LNCAP (cell line): ENCODE measurements around the gene PCMTD2.

Experiments
- TF ChIP-seq, protein P1 (sequence below): fragments of 450-650 bp; IDR thresholded peaks from 2 replicates; pipeline ENCODE4 v1.5.1; 2017; ENCODE audit warnings: mild to moderate bottlenecking

The PCMTD2 gene

DNA sequence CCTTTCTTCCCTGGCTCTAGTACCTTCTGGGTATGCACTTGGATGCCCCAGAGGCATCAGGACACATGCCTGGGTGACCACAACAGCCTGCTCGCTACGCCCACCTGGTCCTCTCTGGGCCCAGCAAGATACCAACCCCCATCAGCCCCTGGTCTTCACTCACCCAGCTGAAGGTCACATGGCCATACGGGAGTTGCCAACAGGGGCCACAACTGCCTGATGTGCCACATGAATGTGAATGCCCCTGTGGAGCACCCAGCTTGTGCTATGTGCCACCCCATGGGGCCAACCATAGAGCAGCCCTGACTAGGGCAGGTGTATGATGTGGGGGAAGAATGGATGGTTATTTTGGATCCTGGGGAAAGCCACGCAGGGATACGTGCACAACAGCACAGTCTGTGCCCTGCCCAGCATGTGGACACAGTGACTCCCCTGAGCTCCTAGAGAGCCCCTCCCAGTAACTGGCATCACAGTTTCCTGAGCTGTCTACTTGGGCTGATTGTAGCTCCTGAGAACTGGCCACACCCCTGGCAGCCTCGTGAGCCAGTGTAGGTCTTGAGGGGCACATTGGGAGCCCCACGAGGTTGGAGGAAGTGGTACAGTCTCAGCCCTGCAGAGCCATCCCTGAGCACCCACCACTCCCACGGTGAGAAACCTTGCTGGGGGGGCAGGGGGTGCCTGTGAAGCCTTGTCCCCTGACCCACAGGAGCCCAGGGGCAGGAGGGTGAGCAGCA, 10.5 kb upstream of the PCMTD2 start:
- TF ChIP-seq, protein P1, sequence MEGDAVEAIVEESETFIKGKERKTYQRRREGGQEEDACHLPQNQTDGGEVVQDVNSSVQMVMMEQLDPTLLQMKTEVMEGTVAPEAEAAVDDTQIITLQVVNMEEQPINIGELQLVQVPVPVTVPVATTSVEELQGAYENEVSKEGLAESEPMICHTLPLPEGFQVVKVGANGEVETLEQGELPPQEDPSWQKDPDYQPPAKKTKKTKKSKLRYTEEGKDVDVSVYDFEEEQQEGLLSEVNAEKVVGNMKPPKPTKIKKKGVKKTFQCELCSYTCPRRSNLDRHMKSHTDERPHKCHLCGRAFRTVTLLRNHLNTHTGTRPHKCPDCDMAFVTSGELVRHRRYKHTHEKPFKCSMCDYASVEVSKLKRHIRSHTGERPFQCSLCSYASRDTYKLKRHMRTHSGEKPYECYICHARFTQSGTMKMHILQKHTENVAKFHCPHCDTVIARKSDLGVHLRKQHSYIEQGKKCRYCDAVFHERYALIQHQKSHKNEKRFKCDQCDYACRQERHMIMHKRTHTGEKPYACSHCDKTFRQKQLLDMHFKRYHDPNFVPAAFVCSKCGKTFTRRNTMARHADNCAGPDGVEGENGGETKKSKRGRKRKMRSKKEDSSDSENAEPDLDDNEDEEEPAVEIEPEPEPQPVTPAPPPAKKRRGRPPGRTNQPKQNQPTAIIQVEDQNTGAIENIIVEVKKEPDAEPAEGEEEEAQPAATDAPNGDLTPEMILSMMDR, result no peak

DNA sequence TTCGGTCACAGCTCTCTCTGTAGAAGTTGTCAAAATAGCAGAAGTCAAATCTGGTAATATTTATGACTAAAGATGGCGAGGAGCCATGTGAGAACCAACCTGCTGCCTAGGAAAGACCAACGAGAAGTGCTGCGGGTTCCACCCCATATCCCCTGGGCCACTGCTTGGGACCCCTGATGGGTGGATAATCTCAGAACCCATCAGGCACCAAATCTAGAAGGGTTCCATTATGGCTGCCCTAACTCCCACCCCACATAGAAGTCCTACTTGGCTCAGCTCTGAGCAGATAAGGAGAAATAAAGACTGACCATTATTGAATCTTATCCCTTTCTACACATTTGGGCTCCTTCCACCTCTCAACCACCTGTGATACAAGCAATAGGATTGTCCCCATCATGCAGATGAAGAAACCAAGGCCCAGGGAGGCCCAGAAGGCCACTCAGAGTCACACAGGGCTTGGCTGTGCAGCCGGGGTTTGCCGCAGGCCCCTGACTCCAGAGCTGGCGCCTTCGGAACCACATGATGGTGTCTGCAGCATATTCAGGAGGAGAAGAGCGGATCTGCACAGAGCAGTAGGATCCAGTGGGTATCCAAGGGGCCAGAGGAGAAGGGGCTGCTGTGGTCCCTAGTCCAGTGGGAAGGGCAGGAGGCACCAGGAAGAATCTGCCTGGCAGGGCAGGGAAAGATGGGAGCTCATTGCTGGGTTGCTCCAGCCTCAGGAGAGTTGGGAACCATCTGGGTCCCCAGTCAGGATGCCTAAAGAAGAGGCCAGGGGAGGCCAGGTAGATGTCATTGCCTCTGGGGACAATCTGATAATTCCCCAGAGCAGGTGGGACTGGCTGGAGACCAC, 9.6 kb upstream of the PCMTD2 start:
- TF ChIP-seq, protein P1, result no peak

DNA sequence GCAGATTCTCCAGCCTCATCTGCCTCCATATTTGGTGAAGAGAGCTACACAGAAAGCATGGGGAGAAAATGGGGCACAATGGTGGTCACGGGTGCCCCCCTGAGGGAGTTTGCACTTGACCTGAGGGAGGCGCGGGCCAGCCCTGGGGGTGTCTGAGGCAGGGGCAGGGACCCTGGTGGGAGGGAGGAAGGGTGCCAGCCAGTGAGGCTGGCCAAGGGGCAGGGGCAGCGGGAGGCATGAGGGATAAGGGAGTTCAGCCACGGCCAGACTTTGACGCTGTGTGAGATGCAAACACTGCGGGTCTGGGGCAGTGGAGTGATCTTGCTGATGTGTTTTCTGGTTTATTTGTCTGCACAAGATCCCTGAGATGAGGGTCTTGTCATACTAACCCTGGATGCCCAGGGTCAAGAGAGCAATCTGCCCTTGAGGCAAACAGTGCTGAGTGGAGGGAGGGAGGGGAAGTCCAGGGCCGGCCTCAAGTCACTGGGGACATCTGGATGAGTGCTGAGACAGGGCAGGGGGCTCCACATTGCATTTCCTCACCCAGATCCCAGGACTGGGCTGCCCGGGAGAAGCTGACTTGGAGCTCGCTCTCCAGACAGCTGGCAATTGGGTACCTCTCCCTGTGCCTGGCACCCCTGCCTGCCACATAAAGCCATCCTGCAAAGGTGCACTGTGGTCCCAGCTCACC, 8.8 kb upstream of the PCMTD2 start:
- TF ChIP-seq, protein P1, result no peak

DNA sequence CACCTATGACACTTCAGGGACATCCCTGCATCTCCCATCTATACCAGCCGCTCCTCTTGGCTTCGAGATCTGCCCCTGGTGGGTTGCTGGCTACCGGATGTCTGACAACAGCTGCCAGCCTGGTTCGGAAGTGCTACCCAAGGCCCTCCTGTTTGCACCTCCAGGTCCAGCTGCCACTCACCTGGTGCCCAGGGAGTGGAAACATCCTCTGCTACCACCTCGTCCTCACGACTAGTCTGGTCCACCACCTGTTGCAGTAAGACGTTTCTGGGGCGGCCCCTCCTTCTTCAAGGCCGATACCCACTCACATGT, 8.3 kb upstream of the PCMTD2 start:
- TF ChIP-seq, protein P1, result no peak

DNA sequence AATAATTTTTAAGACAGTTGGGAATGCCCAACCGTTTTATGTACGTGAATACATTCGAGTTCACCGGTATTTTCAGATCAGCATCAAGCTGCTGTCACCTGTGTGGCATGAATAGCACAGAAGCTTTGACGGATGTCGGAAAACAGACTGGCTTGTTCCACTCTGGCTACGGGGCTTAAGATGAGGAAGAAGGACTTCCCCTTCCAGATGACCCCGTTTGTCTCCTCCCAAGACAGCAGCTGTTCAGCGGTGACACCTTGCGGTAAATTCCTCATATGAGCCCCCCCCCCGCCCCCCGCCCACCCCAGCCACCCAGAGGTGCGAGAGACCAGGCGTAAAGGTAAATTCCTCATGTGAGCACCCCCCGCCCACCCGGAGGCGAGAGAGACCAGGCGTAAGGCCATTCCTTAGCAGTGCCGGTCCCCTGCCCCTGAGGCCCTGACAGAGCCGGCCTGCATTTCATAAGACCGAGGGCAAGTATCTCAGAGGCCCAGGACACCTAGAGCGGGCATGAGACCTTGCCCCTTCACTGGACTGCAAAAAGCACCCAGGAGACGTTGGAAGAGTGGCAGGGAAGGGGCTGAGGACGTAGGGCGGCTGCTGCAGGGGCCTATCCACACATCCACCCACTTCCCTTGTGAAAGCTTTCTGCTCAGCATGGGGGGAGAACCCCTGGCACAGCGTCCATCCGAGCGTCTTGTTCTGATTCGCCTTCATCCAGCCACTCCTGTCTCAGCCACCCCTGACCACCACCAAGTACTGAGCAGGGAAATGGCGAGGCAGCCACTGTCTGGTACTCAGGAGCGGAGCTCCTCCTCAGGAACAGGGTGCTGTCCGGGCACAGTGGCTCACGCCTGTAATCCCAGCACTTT, 7.3 kb upstream of the PCMTD2 start:
- TF ChIP-seq, protein P1, result no peak

DNA sequence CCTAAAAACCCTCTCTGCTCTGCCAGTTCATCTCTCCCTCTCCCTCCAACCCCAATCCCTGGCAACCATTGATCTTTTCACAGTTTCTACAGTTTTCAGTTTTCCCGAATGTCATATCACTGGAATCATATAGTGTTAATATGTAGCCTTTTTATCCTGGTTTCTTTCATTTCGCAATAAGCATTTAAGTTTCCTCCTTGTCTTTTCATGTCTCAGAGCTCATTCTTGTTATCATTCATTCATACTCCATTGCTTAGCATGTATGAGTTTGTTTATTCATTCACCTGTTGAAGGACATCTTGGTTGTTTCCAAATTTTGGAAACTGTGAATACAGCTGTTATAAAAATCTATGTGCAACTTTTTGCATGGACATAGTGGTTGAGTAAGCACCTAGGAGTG, 5.5 kb upstream of the PCMTD2 start:
- TF ChIP-seq, protein P1, result no peak

DNA sequence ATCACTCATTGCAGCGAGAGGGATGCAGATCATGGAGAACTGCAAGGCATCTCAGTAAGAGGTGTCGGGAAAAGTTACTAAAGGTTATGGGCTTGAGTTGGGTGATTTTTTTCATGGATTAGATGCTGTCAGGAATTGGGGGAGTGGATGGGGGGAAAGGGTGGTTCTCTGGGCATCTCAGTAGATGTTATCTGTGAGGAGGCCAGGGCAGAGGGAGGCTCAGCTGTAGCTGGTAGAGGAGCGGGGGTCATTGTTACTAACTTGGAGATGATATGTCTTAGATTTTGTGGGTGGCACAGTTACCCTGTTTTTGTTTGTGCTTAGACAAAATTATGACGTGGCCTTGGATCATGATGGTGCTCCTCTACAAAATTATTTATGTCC, 2.6 kb upstream of the PCMTD2 start:
- TF ChIP-seq, protein P1, result no peak
